ENCODE results near the gene CSNK1A1. TPM values are rescaled to one million over a fixed set of nuclear protein-coding genes. Genes with fewer than 3 reads are reported as not detected.
"Not testable (repeated sequence)": the region's sequence is repeated elsewhere in the genome, so short reads cannot be mapped to it uniquely, and the experiment has no call there.

CSNK1A1 gene
- 189 TPM in 2 replicates for total RNA-seq

- intact Hi-C loops (cut with micrococcal nuclease) = loop anchor here (1.0 to 10.0 kb wide), 15 partner anchors 13 to 1767 kb away; partner anchors contain the start of genes ANXA6, GRPEL2, HMGXB3 and JAKMIP2
These were observed at the start of gene CSNK1A1 for GRCh38 chr5:149551227-149552037. Gene CSNK1A1, minus strand, starts transcription at chr5:149551439. Its CDS starts 475 bp downstream, at chr5:149550964.

GRCh38 chr5:149600932-149601331, 49.7 kb upstream of the CSNK1A1 start:
- intact Hi-C loops (cut with micrococcal nuclease) = no loop called here

- intact Hi-C loops (cut with micrococcal nuclease) = no loop called here
These were observed 48.1 kb upstream of the CSNK1A1 start for GRCh38 chr5:149599375-149599774.

GRCh38 chr5:149598966-149599365, 47.7 kb upstream of the CSNK1A1 start:
- intact Hi-C loops (cut with micrococcal nuclease) = no loop called here

GRCh38 chr5:149598234-149598633, 47.0 kb upstream of the CSNK1A1 start:
- intact Hi-C loops (cut with micrococcal nuclease) = not testable (repeated sequence)

- intact Hi-C loops (cut with micrococcal nuclease) = no loop called here
These were observed 46.4 kb upstream of the CSNK1A1 start for GRCh38 chr5:149597618-149598017.

- intact Hi-C loops (cut with micrococcal nuclease) = no loop called here
These were observed 45.5 kb upstream of the CSNK1A1 start for GRCh38 chr5:149596712-149597111.

GRCh38 chr5:149595105-149595504, 43.9 kb upstream of the CSNK1A1 start:
- intact Hi-C loops (cut with micrococcal nuclease) = not testable (repeated sequence)

- intact Hi-C loops (cut with micrococcal nuclease) = no loop called here
These were observed 43.1 kb upstream of the CSNK1A1 start for GRCh38 chr5:149594206-149594895.

- intact Hi-C loops (cut with micrococcal nuclease) = no loop called here
These were observed 42.1 kb upstream of the CSNK1A1 start for GRCh38 chr5:149593370-149593769.

GRCh38 chr5:149588936-149589335, 37.7 kb upstream of the CSNK1A1 start:
- intact Hi-C loops (cut with micrococcal nuclease) = no loop called here

GRCh38 chr5:149586708-149587318, 35.6 kb upstream of the CSNK1A1 start:
- intact Hi-C loops (cut with micrococcal nuclease) = no loop called here

- intact Hi-C loops (cut with micrococcal nuclease) = no loop called here
These were observed 34.7 kb upstream of the CSNK1A1 start for GRCh38 chr5:149585910-149586309.

GRCh38 chr5:149584121-149584520, 32.9 kb upstream of the CSNK1A1 start:
- intact Hi-C loops (cut with micrococcal nuclease) = no loop called here

GRCh38 chr5:149583394-149583793, 32.2 kb upstream of the CSNK1A1 start:
- intact Hi-C loops (cut with micrococcal nuclease) = no loop called here

GRCh38 chr5:149581931-149582768, 30.9 kb upstream of the CSNK1A1 start:
- intact Hi-C loops (cut with micrococcal nuclease) = no loop called here

GRCh38 chr5:149581192-149581861, 30.1 kb upstream of the CSNK1A1 start, which contains the start of gene ARHGEF37:
Gene ARHGEF37, plus strand, starts transcription at chr5:149581498. Its CDS starts 16,272 bp downstream, at chr5:149597770.
- intact Hi-C loops (cut with micrococcal nuclease) = no loop called here

- intact Hi-C loops (cut with micrococcal nuclease) = no loop called here
These were observed 29.6 kb upstream of the CSNK1A1 start for GRCh38 chr5:149580808-149581191.

GRCh38 chr5:149578896-149579295, 27.7 kb upstream of the CSNK1A1 start:
- intact Hi-C loops (cut with micrococcal nuclease) = no loop called here

GRCh38 chr5:149576021-149576420, 24.8 kb upstream of the CSNK1A1 start:
- intact Hi-C loops (cut with micrococcal nuclease) = loop anchor here (1.0 kb wide), 1 partner anchor 25 kb away; the partner anchor contains the start of gene CSNK1A1

Data from T-helper 1 cell treated with Interleukin-12 subunit alpha and Interleukin-12 subunit beta and Interleukin-4 antibody, amounts not matched to agents 30 ng/mL and 1 ng/mL, for 36 hours (primary cell).